ENCODE measurements around the gene ERLEC1. TPM values are rescaled to one million over a fixed set of nuclear protein-coding genes. Genes with fewer than 3 reads are reported as not detected.
A peak's percentile ranks its signal among the peaks of the same experiment; 100 is the strongest.

ERLEC1 gene
- polyA plus RNA-seq, 1 experiment: 26.6 TPM

DNA sequence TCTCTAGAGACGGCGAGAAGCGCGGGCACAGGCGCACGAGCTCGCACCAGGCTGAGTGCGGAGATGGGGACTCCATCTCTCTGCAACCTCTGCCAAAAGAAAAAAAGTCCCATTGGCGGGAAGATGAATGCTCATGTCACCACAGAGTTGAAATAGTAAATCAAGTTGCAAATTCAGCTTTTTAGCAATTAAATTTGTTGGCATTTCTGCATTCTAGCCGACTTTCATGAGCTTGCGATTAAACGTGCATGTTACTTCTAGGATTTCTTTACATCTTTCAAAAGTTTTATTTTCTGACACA lies 18.7 kb upstream of the ERLEC1 start:
- TF ChIP-seq, protein P1, sequence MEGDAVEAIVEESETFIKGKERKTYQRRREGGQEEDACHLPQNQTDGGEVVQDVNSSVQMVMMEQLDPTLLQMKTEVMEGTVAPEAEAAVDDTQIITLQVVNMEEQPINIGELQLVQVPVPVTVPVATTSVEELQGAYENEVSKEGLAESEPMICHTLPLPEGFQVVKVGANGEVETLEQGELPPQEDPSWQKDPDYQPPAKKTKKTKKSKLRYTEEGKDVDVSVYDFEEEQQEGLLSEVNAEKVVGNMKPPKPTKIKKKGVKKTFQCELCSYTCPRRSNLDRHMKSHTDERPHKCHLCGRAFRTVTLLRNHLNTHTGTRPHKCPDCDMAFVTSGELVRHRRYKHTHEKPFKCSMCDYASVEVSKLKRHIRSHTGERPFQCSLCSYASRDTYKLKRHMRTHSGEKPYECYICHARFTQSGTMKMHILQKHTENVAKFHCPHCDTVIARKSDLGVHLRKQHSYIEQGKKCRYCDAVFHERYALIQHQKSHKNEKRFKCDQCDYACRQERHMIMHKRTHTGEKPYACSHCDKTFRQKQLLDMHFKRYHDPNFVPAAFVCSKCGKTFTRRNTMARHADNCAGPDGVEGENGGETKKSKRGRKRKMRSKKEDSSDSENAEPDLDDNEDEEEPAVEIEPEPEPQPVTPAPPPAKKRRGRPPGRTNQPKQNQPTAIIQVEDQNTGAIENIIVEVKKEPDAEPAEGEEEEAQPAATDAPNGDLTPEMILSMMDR (IDR thresholded peaks at IDR 0.05; ENCODE audit: insufficient read depth, low read depth, low read length): no peak
- ChIA-PET CTCF (interaction anchor here (1.4 to 1.7 kb wide), 2 partner anchors 19 to 30 kb away, joined by 4 read pairs; partner anchors contain the start of genes ASB3 and ERLEC1), POLR2A (no interaction called here)
- Histone ChIP-seq H3K4me3 (ENCODE audit: low read depth, low read length) (peak overlapping the region; percentile 71), H3K36me3 (ENCODE audit: control insufficient read depth, insufficient read depth, low read length) (peaks cover under 1% of the 10 kb centered on the region; the same call in 1 of the 2 replicates), H3K27me3 (ENCODE audit: control insufficient read depth, insufficient read depth, low read length) (no peaks in the 10 kb centered on the region)
- DNase-seq (ENCODE audit: low read depth): no peak

DNA sequence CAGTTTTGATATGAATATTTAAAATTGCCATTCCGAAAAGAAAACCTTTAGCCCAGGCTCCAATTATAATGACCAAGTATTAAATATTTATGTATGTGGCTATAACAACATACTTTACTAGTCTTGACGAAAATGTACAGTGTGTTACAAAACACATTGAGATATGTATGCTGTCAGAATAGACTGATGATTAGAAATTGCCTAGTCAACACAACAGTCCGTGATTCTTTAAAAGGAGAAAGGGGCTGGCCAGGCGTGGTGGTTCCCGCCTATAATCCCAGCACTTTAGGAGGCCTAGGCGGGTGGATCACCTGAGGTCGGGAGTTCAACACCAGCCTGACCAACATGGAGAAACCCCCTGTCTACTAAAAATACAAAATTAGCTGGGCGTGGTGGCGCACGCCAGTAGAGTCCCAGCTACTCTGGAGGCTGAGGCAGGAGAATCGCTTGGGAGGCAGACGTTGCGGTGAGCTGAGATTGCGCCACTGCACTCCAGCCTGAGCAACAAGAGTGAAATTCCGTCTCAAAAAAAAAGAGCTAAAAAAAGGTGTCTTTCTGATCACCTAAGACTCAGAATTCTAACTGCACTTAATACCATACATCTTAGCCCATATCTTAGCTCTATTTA lies 17.4 kb upstream of the ERLEC1 start:
- no peak for DNase-seq (ENCODE audit: low read depth)
- Histone ChIP-seq H3K27me3 (ENCODE audit: control insufficient read depth, insufficient read depth, low read length) (no peaks in the 10 kb centered on the region), H3K4me3 (ENCODE audit: low read depth, low read length) (no peak overlapping the region), H3K36me3 (ENCODE audit: control insufficient read depth, insufficient read depth, low read length) (no peaks in the 10 kb centered on the region)
- POLR2A ChIA-PET: no interaction called here
- TF ChIP-seq, protein P1 (IDR thresholded peaks at IDR 0.05; ENCODE audit: insufficient read depth, low read depth, low read length): no peak
- CTCF ChIA-PET: interaction anchor here (0.6 to 1.7 kb wide), 3 partner anchors 13 to 377 kb away, joined by 3 to 4 read pairs (median 4); partner anchors contain the start of genes ASB3 and ERLEC1

DNA sequence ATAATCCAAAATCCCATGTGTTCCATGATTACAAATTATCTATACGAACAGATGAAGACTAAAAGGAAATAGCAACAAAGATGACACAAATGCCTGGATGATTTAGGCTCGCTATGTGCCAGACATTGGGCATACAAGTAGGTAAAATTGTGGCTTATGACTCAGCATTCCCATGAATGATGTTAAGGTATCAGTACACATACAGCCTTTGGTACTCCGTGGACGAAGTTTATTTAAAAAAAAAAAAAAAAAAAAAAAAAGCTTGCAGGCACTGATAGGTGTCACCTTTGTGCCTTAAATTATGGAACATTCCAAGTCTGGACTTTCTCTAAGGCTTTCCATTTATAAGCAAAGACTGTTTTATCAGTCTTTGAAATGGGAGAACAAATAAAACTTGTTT lies 16.6 kb upstream of the ERLEC1 start:
- TF ChIP-seq, protein P1 (IDR thresholded peaks at IDR 0.05; ENCODE audit: insufficient read depth, low read depth, low read length): no peak
- H3K27me3 ChIP-seq (ENCODE audit: control insufficient read depth, insufficient read depth, low read length): no peaks in the 10 kb centered on the region
- CTCF ChIA-PET: interaction anchor here (0.6 to 0.8 kb wide), 2 partner anchors 14 to 376 kb away, joined by 3 to 4 read pairs; no protein-coding TSS in a partner anchor
- H3K4me3 ChIP-seq (ENCODE audit: low read depth, low read length): no peak overlapping the region
- POLR2A ChIA-PET: no interaction called here
- DNase-seq (ENCODE audit: low read depth): no peak
- no peaks in the 10 kb centered on the region for H3K36me3 ChIP-seq (ENCODE audit: control insufficient read depth, insufficient read depth, low read length)

DNA sequence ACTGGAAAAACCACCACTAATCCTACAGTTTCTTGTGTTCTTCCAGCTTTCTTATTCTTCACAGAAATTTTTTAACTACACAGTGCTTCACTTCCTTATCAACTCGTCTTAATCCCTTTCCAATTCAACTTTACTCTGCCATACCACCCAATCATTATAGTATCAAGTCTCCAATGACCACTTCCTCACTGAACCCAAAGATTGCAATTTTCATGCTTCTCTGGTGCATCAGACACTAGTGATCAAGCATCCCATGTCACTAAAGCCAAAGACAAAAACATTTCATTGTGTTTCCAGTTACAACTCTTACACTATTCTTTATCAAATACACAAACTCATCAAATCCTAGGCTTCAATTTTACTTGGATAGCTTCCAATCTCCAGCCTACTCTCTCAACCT lies 9.7 kb upstream of the ERLEC1 start:
- TF ChIP-seq, protein P1 (IDR thresholded peaks at IDR 0.05; ENCODE audit: insufficient read depth, low read depth, low read length): no peak
- no peak overlapping the region for H3K4me3 ChIP-seq (ENCODE audit: low read depth, low read length)
- ChIA-PET POLR2A (no interaction called here), CTCF (interaction anchor here (1.6 kb wide), 1 partner anchor 9 kb away, joined by 4 read pairs; the partner anchor contains the start of gene ASB3)
- DNase-seq (ENCODE audit: low read depth): no peak
- no peaks in the 10 kb centered on the region; the same call in 1 of the 2 replicates for H3K36me3 ChIP-seq (ENCODE audit: control insufficient read depth, insufficient read depth, low read length)
- H3K27me3 ChIP-seq (ENCODE audit: control insufficient read depth, insufficient read depth, low read length): no peaks in the 10 kb centered on the region

DNA sequence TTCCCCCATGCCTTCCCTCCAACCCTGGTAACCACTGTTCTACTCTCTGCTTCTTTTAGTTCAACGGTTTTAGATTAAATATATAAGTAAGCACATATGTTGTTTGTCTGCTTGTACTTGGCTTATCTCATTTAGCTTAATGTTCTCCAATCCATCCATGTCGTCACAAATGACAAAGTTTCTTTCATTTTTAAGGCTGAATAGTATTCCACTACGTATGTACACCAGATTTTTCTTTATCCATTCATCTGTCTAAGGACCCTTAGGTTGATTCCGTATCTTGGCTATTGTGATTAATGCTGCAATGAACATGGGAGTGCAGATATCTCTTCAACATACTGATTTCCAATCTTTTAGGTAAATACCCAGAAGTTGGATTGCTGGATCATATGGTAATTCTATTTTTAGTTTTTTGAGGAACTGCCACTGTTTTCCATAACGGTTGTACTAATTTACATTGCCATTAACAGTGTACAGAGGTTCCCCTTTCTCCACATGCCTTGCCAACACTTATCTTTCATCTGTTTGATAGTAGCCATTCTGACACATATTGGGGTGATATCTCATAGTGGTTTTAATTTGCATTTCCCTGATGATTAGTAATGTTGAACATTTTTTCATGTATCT lies 8.2 kb upstream of the ERLEC1 start:
- POLR2A ChIA-PET: no interaction called here
- CTCF ChIA-PET: no interaction called here
- TF ChIP-seq, protein P1 (IDR thresholded peaks at IDR 0.05; ENCODE audit: insufficient read depth, low read depth, low read length): no peak

More for the DNA sequence above, 8.2 kb upstream of the ERLEC1 start:
- Histone ChIP-seq H3K27me3 (ENCODE audit: control insufficient read depth, insufficient read depth, low read length) (no peaks in the 10 kb centered on the region), H3K4me3 (ENCODE audit: low read depth, low read length) (no peak overlapping the region), H3K36me3 (ENCODE audit: control insufficient read depth, insufficient read depth, low read length) (no peaks in the 10 kb centered on the region; the same call in 1 of the 2 replicates)
- no peak for DNase-seq (ENCODE audit: low read depth)
